ENCODE results near the gene LKAAEAR1.

LKAAEAR1 gene

DNA sequence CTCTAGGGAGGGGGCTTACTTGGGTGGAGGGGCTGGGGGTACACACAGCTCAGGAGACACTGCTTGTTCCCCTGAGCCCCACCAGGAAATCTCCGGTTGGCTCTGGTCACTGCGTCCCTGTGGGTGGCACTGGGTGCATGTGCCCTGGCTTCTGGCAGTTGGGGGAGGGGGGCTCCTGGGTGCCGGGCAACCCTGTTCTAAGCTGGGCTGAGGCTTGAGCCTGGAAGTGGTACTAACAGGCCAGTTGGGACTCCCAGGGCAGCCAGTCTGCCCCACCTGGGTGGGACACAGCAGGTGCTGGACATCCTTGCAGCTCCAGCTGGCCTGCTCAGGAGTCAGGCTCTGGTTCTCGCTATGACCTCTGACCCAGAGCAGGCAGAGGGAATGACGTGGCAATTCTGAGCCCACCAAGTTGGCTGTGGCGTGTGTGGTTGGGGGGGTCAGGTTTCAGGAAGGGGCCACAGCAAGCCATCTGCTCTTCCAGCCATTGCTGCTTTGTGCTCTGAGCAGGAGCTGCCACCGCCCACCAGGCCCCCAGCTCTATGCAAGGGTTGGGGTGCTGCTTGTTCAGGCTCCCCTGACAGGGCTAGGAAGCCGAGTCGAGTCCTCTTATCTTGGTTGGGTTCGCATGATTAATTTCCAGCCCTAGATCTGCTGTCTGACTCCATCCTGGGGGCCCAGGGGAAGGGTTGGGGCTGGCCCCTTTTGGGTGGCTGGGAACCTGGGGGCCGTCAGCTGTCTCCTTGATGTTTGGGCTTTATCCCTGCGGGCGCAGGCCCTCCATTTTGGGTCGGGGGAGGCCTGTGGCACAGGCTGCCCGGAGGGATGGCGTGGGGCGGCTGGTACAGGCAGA is 47.6 kb downstream of the LKAAEAR1 start:
- DNase-seq, result no peak
- no peak overlapping the region for H3K4me3 ChIP-seq (ENCODE audit: insufficient read depth, low read depth, low read length, poor library complexity, severe bottlenecking)
- peaks cover 71% of the 10 kb centered on the region for H3K4me1 ChIP-seq (ENCODE audit: control insufficient read depth, insufficient read depth, low read length, poor library complexity, severe bottlenecking)
- H3K27me3 ChIP-seq (replicated peaks; ENCODE audit: control insufficient read depth, insufficient read depth, low read length, poor library complexity, severe bottlenecking), result no peaks in the 10 kb centered on the region
- H3K9me3 ChIP-seq (ENCODE audit: control insufficient read depth, low read length), result no peaks in the 10 kb centered on the region
- H3K36me3 ChIP-seq (ENCODE audit: control insufficient read depth, insufficient read depth, low read length), result peaks cover 17% of the 10 kb centered on the region
- H3K27ac ChIP-seq (ENCODE audit: insufficient read depth, low read length, poor library complexity, severe bottlenecking), result peak overlapping the region; percentile 45

DNA sequence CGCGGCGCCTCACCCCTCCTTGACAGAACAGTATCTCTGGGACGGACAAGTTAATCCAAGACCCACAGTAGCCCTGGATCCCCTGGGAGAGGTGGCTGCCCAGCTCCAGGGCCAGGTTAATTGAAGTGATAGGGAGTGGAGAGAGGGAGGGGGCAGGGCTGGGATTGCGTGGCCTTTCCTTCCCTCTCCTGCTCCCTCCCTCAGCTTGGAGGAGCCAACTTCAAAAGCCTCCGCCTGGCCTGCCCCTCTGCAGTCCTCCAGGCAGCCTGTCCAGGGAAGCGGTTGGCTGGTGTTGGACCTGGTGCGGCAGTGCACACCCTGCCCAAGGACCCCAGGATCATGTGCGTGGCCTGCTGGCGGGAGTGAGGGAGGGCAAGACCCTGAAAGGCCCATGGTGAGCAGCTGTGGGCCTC is 48.3 kb downstream of the LKAAEAR1 start, which contains the start of gene C20orf204:
Gene C20orf204 (plus strand): TSS at position 250 of the 413 bp plus-strand sequence. CDS start 142 bp downstream, at position 392.
- Histone ChIP-seq H3K27ac (ENCODE audit: insufficient read depth, low read length, poor library complexity, severe bottlenecking) (peak within 1 kb of the TSS; percentile 53), H3K4me3 (ENCODE audit: insufficient read depth, low read depth, low read length, poor library complexity, severe bottlenecking) (no peak within 1 kb of the TSS), H3K36me3 (ENCODE audit: control insufficient read depth, insufficient read depth, low read length) (peaks cover 21% of the 10 kb centered on the region), H3K9me3 (ENCODE audit: control insufficient read depth, low read length) (no peaks in the 10 kb centered on the region), H3K27me3 (replicated peaks; ENCODE audit: control insufficient read depth, insufficient read depth, low read length, poor library complexity, severe bottlenecking) (no peaks in the 10 kb centered on the region), H3K4me1 (ENCODE audit: control insufficient read depth, insufficient read depth, low read length, poor library complexity, severe bottlenecking) (peaks cover 65% of the 10 kb centered on the region)
- DNase-seq, result no peak

DNA sequence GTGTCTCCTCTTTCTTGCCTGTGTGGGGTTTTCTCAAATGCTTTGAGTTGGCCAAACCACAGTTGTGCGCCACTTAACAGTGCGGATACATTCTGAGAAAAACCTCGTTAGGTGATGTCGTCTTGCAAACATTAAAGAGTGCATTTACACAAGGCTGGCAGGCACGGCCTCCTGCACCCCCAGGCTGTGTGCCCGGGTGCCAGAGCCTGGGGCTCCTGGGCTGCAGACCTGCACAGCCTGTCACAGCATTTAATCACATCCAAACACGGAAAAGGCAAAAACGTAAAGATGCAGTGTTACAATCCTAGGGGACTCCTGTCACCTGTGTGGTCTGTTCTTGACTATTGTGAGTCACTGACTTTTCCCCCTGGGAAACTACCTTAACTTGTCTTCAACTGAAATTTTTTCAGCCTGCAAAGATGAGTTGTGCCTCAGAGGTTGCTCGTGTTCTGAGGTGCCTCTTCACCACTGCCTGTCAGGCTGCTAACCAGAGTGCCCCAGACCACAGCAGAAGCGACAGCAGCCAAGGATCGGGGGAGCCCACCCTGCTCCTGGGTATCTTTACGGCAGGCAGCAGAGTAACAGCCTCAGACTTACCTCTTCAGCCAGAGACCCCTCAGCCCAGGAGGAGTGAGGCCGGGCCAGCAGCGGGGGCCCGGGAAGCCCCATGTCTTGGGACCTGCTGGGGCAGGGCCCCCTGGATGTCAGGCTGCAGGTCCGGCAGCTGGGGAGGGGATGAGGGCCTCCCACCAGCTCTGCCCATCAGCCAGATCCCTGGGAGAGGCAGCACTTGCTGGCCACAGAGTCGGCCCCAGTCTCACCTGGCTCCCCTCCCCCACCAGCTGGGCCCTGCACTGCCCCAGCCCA is 48.9 kb downstream of the LKAAEAR1 start:
- H3K27ac ChIP-seq (ENCODE audit: insufficient read depth, low read length, poor library complexity, severe bottlenecking), result peak overlapping the region; percentile 53
- peaks cover 59% of the 10 kb centered on the region for H3K4me1 ChIP-seq (ENCODE audit: control insufficient read depth, insufficient read depth, low read length, poor library complexity, severe bottlenecking)
- DNase-seq, result peak in 2 of 3 donors; percentile 27 to 28
- no peaks in the 10 kb centered on the region for H3K27me3 ChIP-seq (replicated peaks; ENCODE audit: control insufficient read depth, insufficient read depth, low read length, poor library complexity, severe bottlenecking)
- H3K36me3 ChIP-seq (ENCODE audit: control insufficient read depth, insufficient read depth, low read length), result peaks cover 27% of the 10 kb centered on the region
- no peak overlapping the region for H3K4me3 ChIP-seq (ENCODE audit: insufficient read depth, low read depth, low read length, poor library complexity, severe bottlenecking)
- no peaks in the 10 kb centered on the region for H3K9me3 ChIP-seq (ENCODE audit: control insufficient read depth, low read length)

- H3K27me3 ChIP-seq (replicated peaks; ENCODE audit: control insufficient read depth, insufficient read depth, low read length, poor library complexity, severe bottlenecking), result no peaks in the 10 kb centered on the region
- H3K36me3 ChIP-seq (ENCODE audit: control insufficient read depth, insufficient read depth, low read length), result peaks cover 40% of the 10 kb centered on the region
- no peak for DNase-seq
- peaks cover 49% of the 10 kb centered on the region for H3K4me1 ChIP-seq (ENCODE audit: control insufficient read depth, insufficient read depth, low read length, poor library complexity, severe bottlenecking)
- peak overlapping the region; percentile 53 for H3K27ac ChIP-seq (ENCODE audit: insufficient read depth, low read length, poor library complexity, severe bottlenecking)
- H3K9me3 ChIP-seq (ENCODE audit: control insufficient read depth, low read length), result no peaks in the 10 kb centered on the region
- no peak overlapping the region for H3K4me3 ChIP-seq (ENCODE audit: insufficient read depth, low read depth, low read length, poor library complexity, severe bottlenecking)
Measured at GRCh38 chr20:64033981-64034493, 50.2 kb downstream of the LKAAEAR1 start.

All from effector memory CD4-positive, alpha-beta T cell (primary cell).